ENCODE data around the gene PRADC1.

PRADC1 gene

DNA sequence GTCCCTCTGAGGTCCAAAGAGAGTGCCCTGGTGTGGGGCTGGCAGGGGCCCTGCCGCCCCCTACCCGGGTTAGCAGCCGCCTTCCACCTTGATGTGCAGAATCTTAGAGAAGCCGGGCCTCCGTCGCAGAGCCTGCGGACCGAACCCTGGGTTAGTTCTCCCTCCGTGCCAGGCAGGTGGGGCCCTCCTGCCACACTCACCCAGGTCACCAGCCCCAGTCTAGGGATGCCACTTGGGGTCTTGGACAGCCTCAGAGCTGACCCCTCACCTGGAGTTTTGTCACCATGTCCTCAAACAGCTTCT is 25.8 kb upstream of the PRADC1 start:
- DNase-seq (ENCODE audit: low spot score), result no peak

DNA sequence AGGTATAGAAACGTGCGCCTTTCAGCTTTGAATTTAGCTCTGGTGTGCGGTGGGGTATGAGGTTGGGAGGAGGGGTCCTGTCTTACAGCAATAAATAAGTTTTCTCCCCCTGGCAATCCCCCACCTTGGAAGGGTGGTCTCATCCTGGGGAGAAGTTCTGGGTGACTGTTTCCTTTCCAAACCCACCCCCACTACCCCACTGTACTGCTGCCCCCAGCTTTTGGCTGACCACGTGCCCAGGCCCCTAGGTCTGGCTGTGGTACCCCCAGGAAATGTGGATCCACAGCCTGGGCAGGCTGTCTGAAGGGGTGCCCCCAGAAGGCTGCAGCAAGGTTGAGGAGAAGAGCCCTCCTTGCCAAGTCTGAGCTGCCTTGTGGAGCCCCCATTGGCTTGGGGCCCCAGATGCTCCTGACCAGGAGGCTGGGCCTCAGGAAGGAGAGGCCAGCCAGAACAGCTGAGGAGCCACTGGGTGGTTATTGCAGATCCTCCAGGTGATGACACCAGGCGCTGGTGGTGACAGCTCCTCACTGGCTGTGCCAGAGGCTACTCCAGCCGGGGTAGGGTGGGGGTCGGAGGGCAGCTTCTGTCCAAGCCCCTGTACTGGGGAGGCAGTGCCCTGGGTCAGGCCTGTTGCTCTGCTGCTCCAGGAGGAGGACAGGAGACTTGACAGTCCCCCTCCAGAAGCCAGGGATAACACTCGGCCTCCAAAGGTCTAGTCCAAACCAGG is 25.3 kb upstream of the PRADC1 start:
- DNase-seq (ENCODE audit: low spot score), result no peak

DNA sequence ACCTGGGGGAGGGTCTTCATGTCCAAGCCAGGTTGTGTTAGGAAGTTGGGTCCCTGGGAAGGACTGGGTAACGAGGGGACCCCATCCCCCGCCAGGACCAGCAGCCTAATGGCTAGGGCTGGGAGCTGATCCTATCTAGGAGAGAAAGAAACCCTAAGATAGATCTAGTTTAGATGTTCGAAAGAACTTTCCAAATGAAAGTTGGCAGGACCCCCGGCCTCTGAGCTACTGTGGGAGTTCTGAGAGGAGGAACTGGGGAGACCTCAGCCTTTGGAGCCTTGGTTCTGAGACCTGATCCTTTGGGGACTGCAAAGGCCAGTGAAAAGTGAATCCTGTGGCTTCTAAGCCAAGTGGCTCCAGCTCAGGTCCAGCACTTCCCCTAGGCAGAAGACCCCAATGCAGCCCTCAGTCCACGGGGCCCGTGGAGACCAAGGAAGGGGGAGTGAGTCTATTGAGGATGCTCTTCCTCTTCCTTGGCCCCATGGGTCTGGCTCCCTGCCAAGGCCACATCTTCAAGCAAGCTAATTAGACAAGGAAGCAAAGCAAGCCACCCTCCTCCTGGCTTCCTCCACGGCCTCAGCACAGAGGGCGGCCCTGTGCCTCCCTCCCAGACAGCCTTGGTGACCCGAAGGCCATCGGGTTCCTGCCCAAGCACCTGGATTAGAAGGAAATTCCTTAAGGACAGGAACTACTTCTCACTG is 24.5 kb upstream of the PRADC1 start:
- DNase-seq (ENCODE audit: low spot score), result no peak

DNA sequence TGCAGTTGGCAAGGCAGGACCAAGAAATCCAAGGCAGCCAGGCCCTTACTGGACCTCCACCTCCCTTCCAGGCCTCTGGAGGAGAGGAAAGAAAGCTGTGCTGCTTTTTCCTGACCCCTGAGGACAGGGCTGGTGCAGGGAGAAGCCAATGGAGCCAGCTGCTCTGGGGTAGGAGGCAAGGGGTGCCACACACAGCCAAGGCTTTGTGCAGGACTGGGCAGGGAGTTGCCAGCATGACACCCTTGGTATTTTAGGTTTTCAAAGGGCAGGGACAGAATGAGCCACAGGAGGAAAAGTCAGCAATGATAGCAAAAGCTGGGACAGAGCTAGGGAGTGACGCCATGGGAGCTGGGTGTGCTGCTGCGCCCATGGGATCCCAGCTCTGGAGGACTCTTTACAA is 24.0 kb upstream of the PRADC1 start:
- no peak for DNase-seq (ENCODE audit: low spot score)

DNA sequence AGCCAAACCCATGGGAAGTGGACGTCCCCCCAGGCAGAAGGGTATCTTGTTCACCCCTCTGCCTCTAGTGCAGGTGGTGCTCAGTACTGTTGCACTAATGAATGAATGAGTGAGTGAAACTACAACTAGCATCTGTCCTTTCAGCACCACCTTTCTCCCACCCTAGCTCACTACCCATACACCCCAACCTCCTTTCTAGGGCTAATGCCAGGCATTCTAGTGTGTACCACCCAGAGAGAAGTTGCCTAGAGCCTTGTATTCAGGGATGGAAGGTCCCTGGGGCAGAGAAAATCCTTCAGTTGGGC is 23.5 kb upstream of the PRADC1 start:
- no peak for DNase-seq (ENCODE audit: low spot score)

DNA sequence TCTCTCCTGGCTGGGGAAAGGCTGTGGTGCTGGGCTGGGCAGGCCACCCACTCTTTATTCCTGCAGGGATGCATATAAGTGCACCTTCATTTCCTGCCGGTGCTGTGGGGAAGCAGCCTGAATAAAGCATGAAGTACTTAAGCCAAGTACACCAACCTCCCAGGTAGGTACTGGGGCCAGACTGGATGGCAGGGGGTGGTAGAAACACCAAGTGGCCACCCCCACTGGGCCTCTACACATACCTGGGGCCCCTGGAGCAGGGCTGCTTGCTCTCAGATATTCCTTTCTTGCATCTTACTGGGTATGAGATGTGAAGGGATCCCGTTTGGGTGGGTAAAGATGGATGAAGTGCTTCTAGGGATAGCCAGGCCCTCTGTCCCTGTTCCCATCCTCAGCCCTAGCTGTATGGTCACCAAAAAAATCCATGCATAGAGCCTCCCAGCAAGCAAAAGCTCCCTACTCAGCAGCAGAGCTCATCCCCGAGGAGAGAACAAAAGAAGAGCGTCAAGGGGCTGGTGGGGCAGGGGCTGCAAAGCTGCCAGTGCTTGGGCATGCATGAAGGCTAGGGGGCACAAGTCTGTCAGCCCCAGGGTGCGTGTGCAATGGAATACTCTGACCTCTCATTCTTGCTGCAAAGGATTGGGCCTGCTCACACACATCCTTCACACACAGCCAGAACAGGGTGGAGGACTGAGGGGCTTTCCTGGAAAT is 23.0 kb upstream of the PRADC1 start:
- DNase-seq (ENCODE audit: low spot score), result no peak

DNA sequence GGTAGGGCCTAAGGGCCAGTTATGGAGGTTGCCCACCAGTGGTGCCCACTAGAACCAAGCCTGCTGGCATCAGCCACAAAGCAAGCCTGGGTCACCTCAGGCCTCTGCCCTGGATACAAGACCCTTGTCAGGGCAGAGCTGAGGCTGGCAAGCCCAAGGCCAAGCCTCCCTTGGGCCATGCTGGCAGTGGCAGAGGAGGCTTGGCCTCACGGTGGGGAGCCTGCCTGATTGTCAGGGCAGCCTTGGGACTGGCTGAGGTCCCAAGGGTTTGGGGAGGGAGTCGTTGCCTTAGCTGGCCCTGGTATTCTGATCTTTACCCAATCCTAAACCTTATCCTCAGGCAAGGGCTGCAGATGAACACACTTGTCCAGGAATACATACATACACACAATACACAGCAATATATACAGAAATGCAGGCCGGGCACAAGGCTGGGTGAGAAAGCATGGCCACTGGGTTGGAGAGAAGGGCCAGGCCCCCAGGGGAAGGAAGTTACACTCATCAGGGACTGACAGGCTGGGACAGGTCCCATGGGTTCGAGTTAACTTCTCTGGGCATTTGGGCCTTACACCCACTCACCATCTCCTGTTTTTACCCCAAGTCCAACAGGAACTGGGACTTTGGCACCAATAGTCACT is 22.1 kb upstream of the PRADC1 start:
- no peak for DNase-seq (ENCODE audit: low spot score)

DNA sequence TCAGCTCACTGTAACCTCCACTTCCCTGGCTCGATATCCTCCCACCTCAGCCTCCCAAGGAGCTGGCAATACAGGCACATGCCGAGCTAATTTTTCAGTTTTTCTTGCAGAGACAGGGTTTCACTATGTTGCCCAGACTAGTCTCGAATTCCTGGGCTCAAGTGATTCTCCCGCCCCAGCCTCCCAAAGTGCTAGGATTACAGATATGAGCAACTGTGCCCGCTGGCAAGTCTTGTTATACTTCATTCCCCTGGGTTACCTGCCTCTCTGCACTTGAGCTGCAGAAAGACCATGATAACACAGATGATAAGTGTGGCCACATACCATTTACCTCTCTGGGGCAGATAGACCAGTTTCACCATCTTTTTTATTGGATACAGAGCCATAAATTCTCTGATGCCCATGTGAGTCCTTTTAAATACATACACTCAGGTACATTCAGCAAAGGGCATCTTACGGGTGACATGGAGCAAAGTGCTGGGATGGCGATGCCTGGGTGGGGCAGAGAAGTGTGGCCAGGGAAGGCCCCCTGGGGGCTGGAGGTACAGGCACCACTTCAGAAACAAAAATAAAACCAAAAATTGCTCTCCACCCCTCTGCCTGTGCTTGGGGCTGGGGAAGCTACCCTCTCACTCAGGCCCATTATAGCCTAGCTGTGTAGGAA is 21.4 kb upstream of the PRADC1 start:
- no peak for DNase-seq (ENCODE audit: low spot score)

DNA sequence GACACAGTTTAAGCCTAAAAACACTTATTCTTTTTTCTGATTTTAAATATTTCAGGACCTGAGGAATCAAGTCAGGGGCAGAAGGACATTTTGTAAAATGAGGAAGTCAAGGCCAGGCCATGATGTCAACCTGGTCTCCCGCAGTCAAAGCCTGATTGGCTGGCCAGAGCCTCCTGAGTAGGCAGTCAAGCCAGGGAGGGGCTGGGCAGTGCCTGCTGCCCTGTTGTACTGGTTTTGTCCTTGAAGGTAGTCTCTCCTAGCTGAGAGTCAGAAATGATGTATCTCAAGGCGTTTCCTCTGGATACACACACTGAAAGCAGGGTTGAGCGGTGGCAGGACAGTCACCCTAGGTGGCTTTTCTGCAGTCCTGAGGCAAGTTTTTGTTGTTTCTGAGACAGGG is 20.9 kb upstream of the PRADC1 start:
- no peak for DNase-seq (ENCODE audit: low spot score)

DNA sequence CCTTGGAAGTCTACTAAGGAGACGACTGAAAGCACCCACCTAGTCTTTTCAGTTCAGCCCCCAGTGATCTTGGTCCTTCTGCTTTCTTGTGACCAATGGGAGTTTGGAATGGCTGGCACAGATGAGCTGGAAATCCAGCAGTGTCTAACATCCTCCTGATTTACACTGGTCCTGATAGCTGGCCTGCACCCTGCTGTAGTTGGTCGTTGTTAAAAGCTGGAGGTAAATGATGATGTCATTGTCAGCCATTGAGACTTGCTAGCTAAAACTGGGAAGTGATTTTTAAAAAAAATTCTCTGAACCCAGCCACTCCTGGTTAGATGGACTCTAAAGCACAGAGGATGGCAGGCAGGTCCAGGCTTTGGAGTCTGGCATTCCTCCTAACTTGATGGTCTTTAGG is 20.4 kb upstream of the PRADC1 start:
- DNase-seq (ENCODE audit: low spot score), result no peak

DNA sequence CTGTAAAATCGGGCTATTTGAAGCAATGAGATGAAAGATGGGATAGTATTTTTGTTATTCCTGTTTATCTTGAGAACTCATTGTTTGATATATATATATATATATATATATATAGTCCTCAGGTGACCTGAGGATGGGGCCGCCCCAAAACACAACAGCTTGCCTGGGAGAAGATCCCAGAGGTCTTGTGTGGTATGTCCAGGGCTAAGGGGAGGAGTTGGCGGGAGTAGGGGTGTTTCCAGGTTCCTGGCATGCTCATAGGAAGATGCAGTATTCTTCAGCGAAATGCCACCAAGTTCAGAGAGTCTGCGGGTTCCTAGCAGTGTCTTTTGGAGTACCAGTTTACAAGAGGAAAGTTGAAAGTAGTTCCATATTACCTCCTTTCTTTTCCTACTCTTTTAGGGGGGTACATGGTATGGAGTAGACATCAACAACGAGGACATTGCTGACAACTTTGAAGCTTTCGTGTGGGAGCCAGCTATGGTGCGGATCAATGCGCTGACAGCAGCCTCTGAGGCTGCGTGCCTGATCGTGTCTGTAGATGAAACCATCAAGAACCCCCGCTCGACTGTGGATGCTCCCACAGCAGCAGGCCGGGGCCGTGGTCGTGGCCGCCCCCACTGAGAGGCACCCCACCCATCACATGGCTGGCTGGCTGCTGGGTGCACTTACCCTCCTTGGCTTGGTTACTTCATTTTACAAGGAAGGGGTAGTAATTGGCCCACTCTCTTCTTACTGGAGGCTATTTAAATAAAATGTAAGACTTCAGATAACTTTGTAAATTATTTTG is 19.4 kb upstream of the PRADC1 start:
- no peak for DNase-seq (ENCODE audit: low spot score)

DNA sequence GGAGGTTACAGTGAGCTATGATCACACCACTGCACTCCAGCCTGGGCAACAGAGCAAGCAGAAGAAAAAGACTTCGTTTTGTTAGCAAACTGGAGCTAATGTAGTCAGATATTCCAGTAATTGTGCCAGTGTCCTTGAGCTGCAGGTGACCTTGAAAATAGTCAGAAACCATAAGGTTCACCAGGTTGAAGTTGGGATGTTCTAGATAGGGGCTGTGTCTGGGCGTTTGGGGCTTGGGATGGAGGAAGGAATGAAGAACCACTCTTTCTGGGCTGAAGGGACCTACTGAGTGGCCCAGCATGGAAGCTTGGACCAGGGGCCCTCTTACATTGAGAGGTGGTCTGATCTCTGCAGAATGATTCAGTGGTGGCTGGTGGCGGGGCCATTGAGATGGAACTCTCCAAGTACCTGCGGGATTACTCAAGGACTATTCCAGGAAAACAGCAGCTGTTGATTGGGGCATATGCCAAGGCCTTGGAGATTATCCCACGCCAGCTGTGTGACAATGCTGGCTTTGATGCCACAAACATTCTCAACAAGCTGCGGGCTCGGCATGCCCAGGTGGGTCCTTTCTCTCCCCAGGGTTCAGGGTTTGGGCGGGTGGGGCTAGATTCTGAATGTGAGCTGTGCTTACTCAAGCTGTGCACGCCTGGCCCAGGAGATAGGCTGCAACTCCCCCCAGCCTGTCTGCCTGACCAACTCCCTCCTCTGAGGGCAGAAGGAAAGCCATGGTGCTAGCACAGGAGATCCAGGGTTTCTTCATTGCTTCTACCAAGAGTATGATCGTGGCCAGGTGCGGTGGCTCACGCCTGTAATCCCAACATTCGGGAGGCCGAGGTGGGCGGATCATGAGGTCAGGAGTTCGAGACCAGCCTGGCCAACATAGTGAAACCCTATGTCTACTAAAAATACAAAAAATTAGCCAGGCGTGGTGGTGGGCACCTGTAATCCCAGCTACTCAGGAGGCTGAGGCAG is 18.1 kb upstream of the PRADC1 start:
- no peak for DNase-seq (ENCODE audit: low spot score)

DNA sequence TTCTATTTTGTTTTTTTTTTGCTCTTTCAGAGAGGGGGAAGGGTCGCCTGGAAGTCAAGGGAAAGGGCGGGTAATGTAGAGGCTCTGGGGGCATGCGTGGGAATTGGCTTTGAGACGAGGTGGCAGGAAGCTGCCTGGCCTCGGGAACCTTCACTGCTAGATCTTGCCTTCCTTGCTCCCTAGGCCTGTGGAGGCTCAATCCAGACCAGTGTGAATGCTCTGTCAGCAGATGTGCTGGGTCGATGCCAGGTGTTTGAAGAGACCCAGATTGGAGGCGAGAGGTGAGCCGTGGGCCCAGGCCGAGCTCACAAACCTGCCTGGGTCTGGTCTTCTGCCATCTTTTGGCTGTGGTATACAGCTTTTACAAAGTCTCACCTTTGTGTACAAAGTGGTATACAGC is 16.6 kb upstream of the PRADC1 start:
- no peak for DNase-seq (ENCODE audit: low spot score)

DNA sequence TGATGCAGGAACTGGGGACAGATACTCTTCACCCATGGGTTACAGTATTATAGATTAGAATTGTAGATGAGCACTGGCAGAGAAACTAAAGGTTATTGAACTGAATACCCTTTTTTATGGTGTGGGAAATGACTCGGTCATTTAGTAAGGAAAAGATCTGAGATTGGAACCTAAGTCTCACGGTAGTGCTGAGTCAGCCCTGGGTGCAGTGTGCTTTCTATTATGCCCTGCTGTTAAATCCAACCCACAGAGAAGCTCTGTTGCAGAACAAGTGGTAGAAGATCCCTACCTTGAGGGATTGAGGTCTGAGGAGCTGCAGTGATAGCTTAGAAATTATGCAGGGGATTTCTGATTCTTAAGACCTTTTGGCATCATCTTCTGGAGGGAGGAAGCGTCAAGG is 13.8 kb upstream of the PRADC1 start:
- DNase-seq (ENCODE audit: low spot score), result no peak

DNA sequence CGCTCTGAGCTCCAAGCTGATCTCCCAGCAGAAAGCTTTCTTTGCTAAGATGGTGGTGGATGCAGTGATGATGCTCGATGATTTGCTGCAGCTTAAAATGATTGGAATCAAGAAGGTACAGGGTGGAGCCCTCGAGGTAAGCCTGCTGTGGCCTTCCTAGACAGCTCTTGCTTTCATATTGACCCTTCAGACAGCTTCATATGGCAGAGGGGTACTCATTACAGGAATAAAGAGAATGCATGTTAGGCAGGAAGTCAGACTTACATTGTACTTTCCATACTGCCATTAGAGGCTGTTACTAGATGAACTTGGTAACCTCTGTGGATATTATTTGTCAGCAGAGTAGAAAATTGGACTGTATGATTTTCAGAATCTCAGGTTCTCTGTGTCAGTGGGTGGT is 11.5 kb upstream of the PRADC1 start:
- no peak for DNase-seq (ENCODE audit: low spot score)

DNA sequence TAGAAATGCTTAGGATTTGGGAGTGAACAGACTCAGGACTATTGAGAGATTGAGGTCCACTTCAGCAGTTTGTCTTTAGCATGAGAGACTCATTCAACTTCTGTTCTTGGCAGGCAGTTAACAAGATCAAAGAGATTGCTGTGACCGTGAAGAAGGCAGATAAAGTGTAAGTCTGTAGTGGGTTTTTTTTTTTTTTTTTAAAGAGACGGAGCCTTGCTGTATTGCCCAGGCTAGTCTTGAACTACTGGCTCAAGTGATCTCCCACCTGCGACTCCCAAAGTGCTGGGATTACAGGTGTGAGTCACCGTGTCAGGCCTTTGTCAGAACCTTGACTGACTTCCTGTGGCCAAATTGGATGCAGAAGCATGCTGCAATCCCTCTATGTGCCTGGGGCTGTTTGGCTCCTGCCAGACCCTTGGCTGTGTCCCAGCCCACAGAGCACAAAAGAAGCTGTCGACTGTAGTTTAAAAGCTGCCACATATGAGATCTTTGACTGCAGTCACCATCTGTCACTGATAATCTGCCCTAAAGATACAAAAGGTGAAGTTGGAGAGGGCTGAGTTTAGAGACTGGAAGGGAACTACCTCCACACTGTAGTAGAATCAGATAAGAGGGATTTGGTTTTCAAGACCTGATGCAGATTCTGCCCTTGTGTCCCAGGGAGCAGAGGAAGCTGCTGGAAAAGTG is 11.0 kb upstream of the PRADC1 start:
- no peak for DNase-seq (ENCODE audit: low spot score)

DNA sequence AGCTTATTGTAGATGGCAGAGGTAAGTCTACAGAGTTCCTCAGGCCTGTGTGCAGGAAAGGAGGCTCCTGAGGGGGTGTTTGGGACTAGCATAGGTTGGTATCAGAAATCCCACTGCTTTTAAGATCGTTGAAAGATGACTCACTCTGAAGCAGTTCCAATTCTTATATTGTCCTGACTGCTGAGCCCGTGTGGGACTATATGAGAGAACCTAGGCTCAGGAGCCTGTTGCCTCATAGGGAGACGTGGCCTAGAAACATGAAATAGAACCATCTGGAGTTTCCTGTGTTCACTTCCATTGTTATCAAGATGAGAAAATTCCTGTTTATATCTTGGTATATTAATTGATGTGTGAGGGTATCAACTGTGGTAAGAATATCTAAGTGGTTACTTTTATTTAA is 6.7 kb upstream of the PRADC1 start:
- DNase-seq (ENCODE audit: low spot score), result no peak

DNA sequence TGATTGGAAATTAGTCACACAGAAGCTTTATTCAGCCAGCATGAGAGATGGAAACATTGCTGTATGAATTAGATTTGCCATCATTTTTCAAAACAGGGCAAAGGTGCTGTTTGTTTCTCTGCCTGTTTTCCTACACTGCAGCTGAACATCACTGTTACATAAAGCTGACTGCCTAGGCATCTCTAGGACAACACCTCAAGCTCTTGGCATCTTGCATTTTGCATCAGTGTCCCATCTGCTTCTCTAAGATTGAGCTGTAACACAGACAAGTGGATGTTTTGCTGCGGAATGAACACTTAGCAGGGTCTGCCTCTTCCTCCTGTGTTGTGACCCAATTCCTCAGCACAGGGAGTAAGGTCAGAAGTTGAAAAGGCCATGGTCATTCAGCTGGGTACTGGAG is 5.9 kb upstream of the PRADC1 start:
- no peak for DNase-seq (ENCODE audit: low spot score)

DNA sequence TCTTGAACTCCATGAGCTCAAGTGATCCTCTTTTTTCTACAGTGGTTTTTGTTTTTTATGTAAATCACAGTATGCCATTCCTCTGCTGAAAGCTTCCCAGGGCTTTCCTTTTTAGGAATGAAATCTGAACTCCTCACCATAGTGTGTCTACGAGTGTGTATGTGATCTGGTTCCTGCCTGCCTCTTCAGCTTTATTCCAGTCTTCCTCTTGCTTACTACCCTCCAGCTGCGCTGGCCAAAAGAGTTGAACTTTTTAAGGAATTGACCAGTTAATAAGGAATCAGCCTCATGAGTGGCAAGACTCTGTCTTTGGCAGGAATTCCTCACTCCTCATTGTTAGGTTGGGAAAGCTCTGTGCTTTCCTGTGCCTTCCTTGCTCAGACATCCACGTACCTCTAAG is 5.1 kb upstream of the PRADC1 start:
- no peak for DNase-seq (ENCODE audit: low spot score)

DNA sequence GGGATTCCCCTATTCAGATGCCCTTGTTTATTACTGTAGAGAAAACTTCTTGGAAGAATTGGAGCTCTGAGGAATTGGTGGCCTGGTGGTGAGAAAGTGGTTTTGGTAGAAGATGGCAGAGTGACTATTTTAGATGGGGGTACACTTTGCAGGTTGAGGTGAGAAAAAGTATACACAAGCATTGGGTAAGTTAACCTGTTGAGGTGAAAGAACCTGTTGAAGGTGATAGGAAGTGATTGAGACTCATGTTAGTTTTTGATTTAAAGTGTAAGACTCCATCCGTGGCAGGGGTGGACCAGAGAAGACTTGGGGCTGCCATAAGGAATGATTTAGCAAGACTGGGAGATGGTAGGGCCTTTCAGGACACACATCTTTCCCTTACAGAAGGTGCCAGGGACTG is 4.1 kb upstream of the PRADC1 start:
- DNase-seq (ENCODE audit: low spot score), result no peak
